Mucosa of rectum (tissue), 2 donors: Measurements from ENCODE around the gene CRB2.

Experiments
- H3K27ac ChIP-seq, 2 donors: one replicate each; pipeline ENCODE4 v1.7.0; 2013; ENCODE audit warnings: inconsistent platforms in 2 of 2, low read depth in 2 of 2, low read length in 2 of 2
- H3K27me3 ChIP-seq, 2 donors: one replicate each; pipeline ENCODE4 v1.7.0; 2013; ENCODE audit warnings: low read length in 2 of 2; ENCODE audit not compliant: control insufficient read depth in 2 of 2, insufficient read depth in 2 of 2
- H3K36me3 ChIP-seq, 2 donors: one replicate each; pipeline ENCODE4 v1.7.0; 2013; ENCODE audit warnings: low read length in 2 of 2; ENCODE audit not compliant: control insufficient read depth in 2 of 2, insufficient read depth in 2 of 2
- H3K4me1 ChIP-seq, 2 donors: one replicate each; pipeline ENCODE4 v1.7.0; 2013; ENCODE audit warnings: low read length in 2 of 2, mild to moderate bottlenecking in 1 of 2; ENCODE audit not compliant: control insufficient read depth in 2 of 2, insufficient read depth in 2 of 2
- H3K4me3 ChIP-seq, 2 donors: one replicate each; pipeline ENCODE4 v1.7.0; 2013; ENCODE audit warnings: low read length in 2 of 2
- H3K9ac ChIP-seq, 2 donors: one replicate each; pipeline ENCODE4 v1.7.0; 2013; ENCODE audit warnings: low read length in 2 of 2, low read depth in 1 of 2, mild to moderate bottlenecking in 1 of 2
- H3K9me3 ChIP-seq, 2 donors: one replicate each; pipeline ENCODE4 v1.7.0; 2013; ENCODE audit warnings: low read length in 2 of 2; ENCODE audit not compliant: control insufficient read depth in 2 of 2
- donor health status: healthy.
- donor health status: Normal muscosa, but diverticular disease.

CRB2 gene

GRCh38 chr9:123420592-123421111, 64.7 kb downstream of the CRB2 start:
- Histone ChIP-seq H3K4me1 (no peaks in the 10 kb centered on the region), H3K4me3 (no peak overlapping the region), H3K9me3 (no peaks in the 10 kb centered on the region), H3K36me3 (peaks cover 12 to 21% of the 10 kb centered on the region in 2 donors), H3K27me3 (no peaks in the 10 kb centered on the region), H3K9ac (no peak overlapping the region), H3K27ac (no peak overlapping the region)

- peaks cover 11 to 21% of the 10 kb centered on the region in 2 donors for H3K36me3 ChIP-seq
- H3K27me3 ChIP-seq = no peaks in the 10 kb centered on the region
- H3K4me3 ChIP-seq = no peak overlapping the region
- no peaks in the 10 kb centered on the region for H3K4me1 ChIP-seq
- no peak overlapping the region for H3K9ac ChIP-seq
- H3K9me3 ChIP-seq = no peaks in the 10 kb centered on the region
- no peak overlapping the region for H3K27ac ChIP-seq
These were observed 65.2 kb downstream of the CRB2 start for GRCh38 chr9:123421186-123421585.

- Histone ChIP-seq H3K9me3 (no peaks in the 10 kb centered on the region), H3K27ac (no peak overlapping the region), H3K4me1 (no peaks in the 10 kb centered on the region), H3K4me3 (no peak overlapping the region), H3K9ac (no peak overlapping the region), H3K36me3 (peaks cover 9 to 21% of the 10 kb centered on the region in 2 donors), H3K27me3 (no peaks in the 10 kb centered on the region)
These were observed 65.9 kb downstream of the CRB2 start for GRCh38 chr9:123421801-123422455.

- Histone ChIP-seq H3K36me3 (peaks cover 9 to 21% of the 10 kb centered on the region in 2 donors), H3K9me3 (no peaks in the 10 kb centered on the region), H3K4me3 (no peak overlapping the region)
These were observed 66.8 kb downstream of the CRB2 start for GRCh38 chr9:123422635-123423310.

GRCh38 chr9:123423311-123423640, 67.3 kb downstream of the CRB2 start:
- Histone ChIP-seq H3K36me3 (peaks cover 9 to 21% of the 10 kb centered on the region in 2 donors), H3K9ac (no peak overlapping the region), H3K4me3 (no peak overlapping the region), H3K9me3 (no peaks in the 10 kb centered on the region), H3K27ac (no peak overlapping the region), H3K4me1 (no peaks in the 10 kb centered on the region), H3K27me3 (no peaks in the 10 kb centered on the region)

More at GRCh38 chr9:123422635-123423310, 66.8 kb downstream of the CRB2 start:
- Histone ChIP-seq H3K4me1 (no peaks in the 10 kb centered on the region), H3K27me3 (no peaks in the 10 kb centered on the region), H3K9ac (no peak overlapping the region), H3K27ac (no peak overlapping the region)

GRCh38 chr9:123424131-123424530, 68.1 kb downstream of the CRB2 start:
- no peak overlapping the region for H3K4me3 ChIP-seq
- H3K4me1 ChIP-seq = no peaks in the 10 kb centered on the region
- no peaks in the 10 kb centered on the region for H3K9me3 ChIP-seq
- H3K27me3 ChIP-seq = no peaks in the 10 kb centered on the region
- no peak overlapping the region for H3K9ac ChIP-seq
- H3K36me3 ChIP-seq = peaks cover 9 to 18% of the 10 kb centered on the region in 2 donors
- no peak overlapping the region for H3K27ac ChIP-seq

- no peak overlapping the region for H3K4me3 ChIP-seq
- H3K9ac ChIP-seq = no peak overlapping the region
- H3K9me3 ChIP-seq = no peaks in the 10 kb centered on the region
- no peak overlapping the region for H3K27ac ChIP-seq
- H3K36me3 ChIP-seq = peaks cover 7 to 14% of the 10 kb centered on the region in 2 donors
- H3K4me1 ChIP-seq = no peaks in the 10 kb centered on the region
- no peaks in the 10 kb centered on the region for H3K27me3 ChIP-seq
These were observed 68.7 kb downstream of the CRB2 start for GRCh38 chr9:123424552-123425225.

GRCh38 chr9:123425261-123425821, 69.3 kb downstream of the CRB2 start:
- H3K9ac ChIP-seq = no peak overlapping the region
- no peaks in the 10 kb centered on the region for H3K4me1 ChIP-seq
- H3K27ac ChIP-seq = no peak overlapping the region
- H3K9me3 ChIP-seq = no peaks in the 10 kb centered on the region
- peaks cover 4 to 10% of the 10 kb centered on the region in 2 donors for H3K36me3 ChIP-seq
- H3K27me3 ChIP-seq = no peaks in the 10 kb centered on the region
- H3K4me3 ChIP-seq = no peak overlapping the region

- Histone ChIP-seq H3K9ac (no peak overlapping the region), H3K27ac (no peak overlapping the region), H3K36me3 (peaks cover 4 to 14% of the 10 kb centered on the region in 2 donors), H3K4me1 (no peaks in the 10 kb centered on the region), H3K9me3 (no peaks in the 10 kb centered on the region), H3K27me3 (no peaks in the 10 kb centered on the region), H3K4me3 (no peak overlapping the region)
These were observed 69.9 kb downstream of the CRB2 start for GRCh38 chr9:123425836-123426365.

- Histone ChIP-seq H3K36me3 (peaks cover 4 to 17% of the 10 kb centered on the region in 2 donors), H3K27me3 (no peaks in the 10 kb centered on the region), H3K9me3 (no peaks in the 10 kb centered on the region), H3K4me1 (no peaks in the 10 kb centered on the region), H3K9ac (no peak overlapping the region), H3K27ac (no peak overlapping the region), H3K4me3 (no peak overlapping the region)
These were observed 70.4 kb downstream of the CRB2 start for GRCh38 chr9:123426406-123426805.
